ENCODE measurements around the gene FGF21.

Gene FGF21

DNA sequence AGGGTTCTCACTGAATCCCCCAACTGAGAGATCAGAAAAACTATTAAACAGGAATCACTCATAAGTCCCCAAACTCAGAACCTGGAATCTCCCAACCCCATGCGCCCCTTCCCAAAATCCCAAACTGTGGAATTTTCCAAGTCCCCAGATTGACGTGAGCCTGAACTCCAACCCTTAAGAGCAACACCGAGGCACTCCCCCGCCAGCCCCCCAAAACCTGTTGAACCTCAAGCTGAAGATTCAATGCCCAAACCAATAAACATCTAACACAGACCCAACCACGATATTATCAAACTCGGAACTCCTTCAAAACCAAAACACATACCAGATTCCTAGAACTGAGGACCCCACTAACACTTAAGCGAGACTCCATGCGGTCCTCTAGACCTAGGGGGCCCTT is 9.2 kb upstream of the FGF21 start:
- Histone ChIP-seq H4K91ac (ENCODE audit: low read depth, low read length) (peak overlapping the region; percentile 3), H2AK5ac (ENCODE audit: low read length) (no peak overlapping the region), H3K4ac (ENCODE audit: low read depth, low read length) (no peak overlapping the region), H3K18ac (ENCODE audit: low read length) (no peak overlapping the region), H3K9me3 (ENCODE audit: insufficient read depth, low read depth, low read length) (peaks cover 4% of the 10 kb centered on the region), H3K79me1 (ENCODE audit: low read length) (peaks cover 2% of the 10 kb centered on the region), H3K79me2 (ENCODE audit: control insufficient read depth, insufficient read depth, low read length, poor library complexity) (no peaks in the 10 kb centered on the region), H3K14ac (ENCODE audit: low read length) (no peak overlapping the region), H2AFZ (ENCODE audit: insufficient read depth, low read length, poor library complexity) (peak overlapping the region; percentile 86), H3K9ac (ENCODE audit: low read length) (no peak overlapping the region), H2BK5ac (ENCODE audit: low read depth, low read length, poor library complexity) (no peak overlapping the region), H3K23ac (ENCODE audit: low read length) (no peak overlapping the region), H4K8ac (ENCODE audit: low read depth, low read length) (peak overlapping the region; percentile 56), H4K12ac (ENCODE audit: low read depth, low read length) (peak overlapping the region; percentile 72), H3K4me1 (ENCODE audit: control insufficient read depth in 1 of 2, insufficient read depth in 2 of 2, low read length in 2 of 2) (peaks cover 0 to 3% of the 10 kb centered on the region in 2 experiments), H2BK12ac (ENCODE audit: low read length) (no peak overlapping the region), H3K27ac (ENCODE audit: low read depth, low read length) (no peak overlapping the region), H3K4me3 (ENCODE audit: low read depth, low read length) (no peak overlapping the region), H2BK120ac (ENCODE audit: insufficient read depth, low read length, poor library complexity) (no peak overlapping the region), H3K4me2 (ENCODE audit: low read length) (no peak overlapping the region), H3K27me3 (ENCODE audit: insufficient read depth, low read length) (no peaks in the 10 kb centered on the region), H3K36me3 (ENCODE audit: control insufficient read depth in 1 of 2, insufficient read depth in 2 of 2, low read length in 2 of 2) (no peaks in the 10 kb centered on the region)
- no peak for DNase-seq
- no CpG with 5 or more reads among the region's 8 CpGs for WGBS (ENCODE audit: extremely low coverage, insufficient coverage, insufficient read length)

DNA sequence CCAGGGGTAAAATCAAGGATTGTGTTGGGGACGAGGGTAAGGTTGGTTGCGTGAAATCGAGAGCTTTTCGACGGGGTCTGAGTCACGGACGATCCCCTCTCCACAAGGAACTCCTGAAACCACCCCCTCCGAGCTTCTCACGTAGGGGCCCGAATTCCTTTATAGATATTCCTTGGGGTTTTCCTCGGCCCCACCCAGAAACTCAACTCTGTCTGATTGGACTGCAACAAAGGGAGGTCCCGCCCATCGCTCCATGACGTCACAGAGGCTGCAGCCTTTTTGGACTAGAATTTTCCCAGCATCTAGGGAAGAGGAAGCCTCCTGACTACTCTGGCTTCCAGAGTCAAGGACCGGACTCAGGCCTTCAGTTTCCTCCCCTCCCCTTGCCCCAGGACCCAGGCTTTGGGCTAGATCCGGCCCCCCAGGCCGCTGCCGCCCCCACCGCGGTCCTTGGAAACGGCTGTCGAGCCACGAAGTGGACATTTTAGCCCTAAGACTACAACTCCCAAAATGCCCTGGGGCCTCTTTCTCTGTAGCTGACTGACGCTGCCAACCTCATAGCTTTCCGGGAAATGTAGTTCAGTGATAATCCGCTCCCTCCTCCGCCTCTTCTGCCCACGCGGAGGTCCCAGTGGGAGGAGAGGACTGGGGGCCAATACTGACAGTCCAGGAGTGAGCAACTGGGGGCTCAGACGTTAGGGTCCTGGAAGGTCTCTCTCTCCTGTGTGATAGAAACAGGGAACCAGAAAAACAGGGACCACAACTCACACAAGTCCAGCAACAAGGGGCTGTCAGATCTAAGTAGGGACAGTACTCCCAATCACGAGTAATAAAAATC is 8.4 kb upstream of the FGF21 start, which contains the start of gene IZUMO1:
IZUMO1 (minus strand) TSS at position 172 of the 838 bp plus-strand sequence. CDS start 1,050 bp downstream, outside the sequence.
- Histone ChIP-seq H3K9me3 (ENCODE audit: insufficient read depth, low read depth, low read length) (peaks cover 4% of the 10 kb centered on the region), H3K9ac (ENCODE audit: low read length) (no peak within 1 kb of the TSS), H2BK120ac (ENCODE audit: insufficient read depth, low read length, poor library complexity) (peak within 1 kb of the TSS; percentile 27), H3K23ac (ENCODE audit: low read length) (no peak within 1 kb of the TSS), H2BK5ac (ENCODE audit: low read depth, low read length, poor library complexity) (peak within 1 kb of the TSS; percentile 58), H3K18ac (ENCODE audit: low read length) (peak within 1 kb of the TSS; percentile 54), H4K91ac (ENCODE audit: low read depth, low read length) (peak within 1 kb of the TSS; percentile 27), H4K8ac (ENCODE audit: low read depth, low read length) (peak within 1 kb of the TSS; percentile 88), H2BK12ac (ENCODE audit: low read length) (no peak within 1 kb of the TSS), H3K14ac (ENCODE audit: low read length) (no peak within 1 kb of the TSS), H3K79me1 (ENCODE audit: low read length) (peaks cover 2% of the 10 kb centered on the region), H3K36me3 (ENCODE audit: control insufficient read depth in 1 of 2, insufficient read depth in 2 of 2, low read length in 2 of 2) (no peaks in the 10 kb centered on the region), H2AFZ (ENCODE audit: insufficient read depth, low read length, poor library complexity) (peak within 1 kb of the TSS; percentile 86), H4K12ac (ENCODE audit: low read depth, low read length) (peak within 1 kb of the TSS; percentile 72), H3K4ac (ENCODE audit: low read depth, low read length) (no peak within 1 kb of the TSS), H3K27me3 (ENCODE audit: insufficient read depth, low read length) (no peaks in the 10 kb centered on the region), H3K4me3 (ENCODE audit: low read depth, low read length) (peak within 1 kb of the TSS; percentile 76), H2AK5ac (ENCODE audit: low read length) (no peak within 1 kb of the TSS), H3K79me2 (ENCODE audit: control insufficient read depth, insufficient read depth, low read length, poor library complexity) (no peaks in the 10 kb centered on the region), H3K4me2 (ENCODE audit: low read length) (peak within 1 kb of the TSS; percentile 86), H3K27ac (ENCODE audit: low read depth, low read length) (no peak within 1 kb of the TSS), H3K4me1 (ENCODE audit: control insufficient read depth in 1 of 2, insufficient read depth in 2 of 2, low read length in 2 of 2) (peaks cover 0 to 3% of the 10 kb centered on the region in 2 experiments)
- WGBS (ENCODE audit: extremely low coverage, insufficient coverage, insufficient read length) = no CpG with 5 or more reads among the region's 31 CpGs
- peak; percentile 88 to 96 for DNase-seq

DNA sequence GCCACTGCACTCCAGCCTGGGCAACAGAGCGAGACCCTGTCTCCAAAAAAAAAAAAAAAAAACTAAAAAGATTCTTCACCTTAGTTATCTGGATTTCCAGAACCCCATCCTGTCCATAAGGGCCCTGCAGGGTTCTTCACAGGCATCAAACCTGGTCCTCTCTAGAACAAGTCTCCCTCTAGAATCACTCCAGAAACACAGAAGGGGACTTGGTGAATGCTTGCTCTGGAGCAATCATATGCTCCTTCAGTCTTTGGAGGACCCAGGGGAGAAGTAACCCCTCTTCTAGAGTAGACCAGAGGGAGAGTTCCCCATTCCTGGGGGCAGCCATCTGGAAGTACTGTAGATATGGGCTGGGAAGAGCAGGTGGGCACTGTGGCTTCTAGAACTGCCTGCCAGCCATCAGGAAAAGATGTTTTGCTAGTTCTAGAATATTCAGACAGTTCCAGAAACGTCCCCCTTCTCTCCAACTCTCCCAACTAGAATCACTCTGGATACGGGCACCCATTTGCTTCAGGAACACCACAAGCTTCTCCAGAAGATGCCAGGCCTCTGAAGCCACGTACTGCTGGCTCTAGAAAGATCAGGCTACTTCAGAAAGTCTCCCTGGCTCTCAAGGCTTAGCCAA is 5.6 kb upstream of the FGF21 start:
- no peak overlapping the region for H4K12ac ChIP-seq (ENCODE audit: low read depth, low read length)
- no peak overlapping the region for H3K4ac ChIP-seq (ENCODE audit: low read depth, low read length)
- no peak overlapping the region for H2AFZ ChIP-seq (ENCODE audit: insufficient read depth, low read length, poor library complexity)
- no peak overlapping the region for H4K8ac ChIP-seq (ENCODE audit: low read depth, low read length)
- H3K4me3 ChIP-seq (ENCODE audit: low read depth, low read length) = no peak overlapping the region
- peaks cover 4% of the 10 kb centered on the region for H3K9me3 ChIP-seq (ENCODE audit: insufficient read depth, low read depth, low read length)
- H3K18ac ChIP-seq (ENCODE audit: low read length) = no peak overlapping the region
- H3K14ac ChIP-seq (ENCODE audit: low read length) = no peak overlapping the region
- no peak overlapping the region for H3K9ac ChIP-seq (ENCODE audit: low read length)
- no peak overlapping the region for H3K27ac ChIP-seq (ENCODE audit: low read depth, low read length)
- no peak overlapping the region for H4K91ac ChIP-seq (ENCODE audit: low read depth, low read length)
- no peak overlapping the region for H3K23ac ChIP-seq (ENCODE audit: low read length)
- WGBS (ENCODE audit: extremely low coverage, insufficient coverage, insufficient read length) = no CpG with 5 or more reads among the region's 4 CpGs
- no peak overlapping the region for H2AK5ac ChIP-seq (ENCODE audit: low read length)
- H2BK12ac ChIP-seq (ENCODE audit: low read length) = no peak overlapping the region
- no peaks in the 10 kb centered on the region for H3K27me3 ChIP-seq (ENCODE audit: insufficient read depth, low read length)
- H3K79me1 ChIP-seq (ENCODE audit: low read length) = peaks cover 2% of the 10 kb centered on the region
- H3K79me2 ChIP-seq (ENCODE audit: control insufficient read depth, insufficient read depth, low read length, poor library complexity) = no peaks in the 10 kb centered on the region
- no peak overlapping the region for H2BK120ac ChIP-seq (ENCODE audit: insufficient read depth, low read length, poor library complexity)
- H2BK5ac ChIP-seq (ENCODE audit: low read depth, low read length, poor library complexity) = no peak overlapping the region
- DNase-seq = no peak
- no peaks in the 10 kb centered on the region for H3K36me3 ChIP-seq (ENCODE audit: control insufficient read depth in 1 of 2, insufficient read depth in 2 of 2, low read length in 2 of 2)
- no peak overlapping the region for H3K4me2 ChIP-seq (ENCODE audit: low read length)
- H3K4me1 ChIP-seq (ENCODE audit: control insufficient read depth in 1 of 2, insufficient read depth in 2 of 2, low read length in 2 of 2) = peaks cover 11 to 15% of the 10 kb centered on the region in 2 experiments

DNA sequence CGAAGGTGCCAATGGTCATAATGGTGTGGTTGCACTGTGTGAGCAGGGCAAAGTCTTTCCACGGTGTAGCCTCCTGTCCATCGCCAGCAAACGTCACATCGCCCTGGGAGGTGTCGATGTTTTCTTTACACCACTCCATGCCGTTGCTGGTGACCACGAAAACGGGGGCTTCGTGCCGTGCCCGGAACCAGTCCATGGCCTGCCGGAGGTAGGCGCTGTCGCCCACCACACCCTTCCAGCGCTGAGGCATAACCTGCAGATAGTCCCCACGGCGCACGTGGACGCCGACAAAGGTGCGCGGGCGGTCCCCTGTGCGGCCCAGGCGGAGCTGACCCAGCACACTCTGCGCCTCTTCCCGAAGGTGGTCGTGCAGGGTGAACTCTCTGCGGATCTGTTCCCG is 5.0 kb upstream of the FGF21 start:
- Histone ChIP-seq H3K18ac (ENCODE audit: low read length) (no peak overlapping the region), H3K23ac (ENCODE audit: low read length) (no peak overlapping the region), H2AFZ (ENCODE audit: insufficient read depth, low read length, poor library complexity) (no peak overlapping the region), H3K14ac (ENCODE audit: low read length) (no peak overlapping the region), H3K79me2 (ENCODE audit: control insufficient read depth, insufficient read depth, low read length, poor library complexity) (no peaks in the 10 kb centered on the region), H2BK12ac (ENCODE audit: low read length) (no peak overlapping the region), H3K4me3 (ENCODE audit: low read depth, low read length) (no peak overlapping the region), H2BK120ac (ENCODE audit: insufficient read depth, low read length, poor library complexity) (no peak overlapping the region), H3K27me3 (ENCODE audit: insufficient read depth, low read length) (no peaks in the 10 kb centered on the region), H3K36me3 (ENCODE audit: control insufficient read depth in 1 of 2, insufficient read depth in 2 of 2, low read length in 2 of 2) (no peaks in the 10 kb centered on the region), H4K12ac (ENCODE audit: low read depth, low read length) (no peak overlapping the region), H3K27ac (ENCODE audit: low read depth, low read length) (no peak overlapping the region), H4K8ac (ENCODE audit: low read depth, low read length) (no peak overlapping the region), H3K9ac (ENCODE audit: low read length) (no peak overlapping the region), H2BK5ac (ENCODE audit: low read depth, low read length, poor library complexity) (no peak overlapping the region), H3K4ac (ENCODE audit: low read depth, low read length) (no peak overlapping the region), H2AK5ac (ENCODE audit: low read length) (no peak overlapping the region), H3K9me3 (ENCODE audit: insufficient read depth, low read depth, low read length) (peaks cover 4% of the 10 kb centered on the region), H4K91ac (ENCODE audit: low read depth, low read length) (no peak overlapping the region), H3K79me1 (ENCODE audit: low read length) (peaks cover 2% of the 10 kb centered on the region), H3K4me2 (ENCODE audit: low read length) (no peak overlapping the region), H3K4me1 (ENCODE audit: control insufficient read depth in 1 of 2, insufficient read depth in 2 of 2, low read length in 2 of 2) (peaks cover 11 to 15% of the 10 kb centered on the region in 2 experiments)
- WGBS (ENCODE audit: extremely low coverage, insufficient coverage, insufficient read length) = no CpG with 5 or more reads among the region's 31 CpGs
- no peak for DNase-seq

Data from trophoblast cell (in vitro differentiated cells and primary cell).